ENCODE results near the gene TMEM44. TPM values are rescaled to one million over a fixed set of nuclear protein-coding genes. Genes with fewer than 3 reads are reported as not detected.

The TMEM44 gene
- total RNA-seq, 1 donor from 2014 or later: 35.3 TPM

- no peak for DNase-seq
- Mint-ChIP-seq H3K4me3 (ENCODE audit: unreplicated experiment) (no peak overlapping the region), H3K9me3 (ENCODE audit: unreplicated experiment) (no peaks in the 10 kb centered on the region), H3K27ac (ENCODE audit: unreplicated experiment) (no peak overlapping the region), H3K4me1 (ENCODE audit: low read depth, unreplicated experiment) (peaks cover 5% of the 10 kb centered on the region), H3K36me3 (ENCODE audit: unreplicated experiment) (no peaks in the 10 kb centered on the region), H3K27me3 (ENCODE audit: unreplicated experiment) (peaks cover 2% of the 10 kb centered on the region)
- TF ChIP-seq, protein P1, sequence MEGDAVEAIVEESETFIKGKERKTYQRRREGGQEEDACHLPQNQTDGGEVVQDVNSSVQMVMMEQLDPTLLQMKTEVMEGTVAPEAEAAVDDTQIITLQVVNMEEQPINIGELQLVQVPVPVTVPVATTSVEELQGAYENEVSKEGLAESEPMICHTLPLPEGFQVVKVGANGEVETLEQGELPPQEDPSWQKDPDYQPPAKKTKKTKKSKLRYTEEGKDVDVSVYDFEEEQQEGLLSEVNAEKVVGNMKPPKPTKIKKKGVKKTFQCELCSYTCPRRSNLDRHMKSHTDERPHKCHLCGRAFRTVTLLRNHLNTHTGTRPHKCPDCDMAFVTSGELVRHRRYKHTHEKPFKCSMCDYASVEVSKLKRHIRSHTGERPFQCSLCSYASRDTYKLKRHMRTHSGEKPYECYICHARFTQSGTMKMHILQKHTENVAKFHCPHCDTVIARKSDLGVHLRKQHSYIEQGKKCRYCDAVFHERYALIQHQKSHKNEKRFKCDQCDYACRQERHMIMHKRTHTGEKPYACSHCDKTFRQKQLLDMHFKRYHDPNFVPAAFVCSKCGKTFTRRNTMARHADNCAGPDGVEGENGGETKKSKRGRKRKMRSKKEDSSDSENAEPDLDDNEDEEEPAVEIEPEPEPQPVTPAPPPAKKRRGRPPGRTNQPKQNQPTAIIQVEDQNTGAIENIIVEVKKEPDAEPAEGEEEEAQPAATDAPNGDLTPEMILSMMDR (IDR thresholded peaks at IDR 0.05; ENCODE audit: partially characterized antibody, unreplicated experiment): no peak
Observed at GRCh38 chr3:194572944-194573491, 60.2 kb downstream of the TMEM44 start.

- Mint-ChIP-seq H3K36me3 (ENCODE audit: unreplicated experiment) (no peaks in the 10 kb centered on the region), H3K9me3 (ENCODE audit: unreplicated experiment) (no peaks in the 10 kb centered on the region), H3K27me3 (ENCODE audit: unreplicated experiment) (peaks cover 2% of the 10 kb centered on the region), H3K4me3 (ENCODE audit: unreplicated experiment) (no peak overlapping the region), H3K4me1 (ENCODE audit: low read depth, unreplicated experiment) (peaks cover 5% of the 10 kb centered on the region), H3K27ac (ENCODE audit: unreplicated experiment) (no peak overlapping the region)
- DNase-seq: no peak
- TF ChIP-seq, protein P1 (IDR thresholded peaks at IDR 0.05; ENCODE audit: partially characterized antibody, unreplicated experiment): no peak
Observed at GRCh38 chr3:194572143-194572789, 61.0 kb downstream of the TMEM44 start.

- H3K36me3 Mint-ChIP-seq (ENCODE audit: unreplicated experiment): no peaks in the 10 kb centered on the region
- no peak overlapping the region for H3K4me3 Mint-ChIP-seq (ENCODE audit: unreplicated experiment)
- no peak overlapping the region for H3K27ac Mint-ChIP-seq (ENCODE audit: unreplicated experiment)
- H3K9me3 Mint-ChIP-seq (ENCODE audit: unreplicated experiment): no peaks in the 10 kb centered on the region
- peaks cover 2% of the 10 kb centered on the region for H3K27me3 Mint-ChIP-seq (ENCODE audit: unreplicated experiment)
- peaks cover 5% of the 10 kb centered on the region for H3K4me1 Mint-ChIP-seq (ENCODE audit: low read depth, unreplicated experiment)
- TF ChIP-seq, protein P1 (IDR thresholded peaks at IDR 0.05; ENCODE audit: partially characterized antibody, unreplicated experiment): no peak
- DNase-seq: no peak
Observed at GRCh38 chr3:194571491-194572142, 61.6 kb downstream of the TMEM44 start.

GRCh38 chr3:194570898-194571297 is 62.3 kb downstream of the TMEM44 start:
- peaks cover 5% of the 10 kb centered on the region for H3K4me1 Mint-ChIP-seq (ENCODE audit: low read depth, unreplicated experiment)
- peaks cover 2% of the 10 kb centered on the region for H3K27me3 Mint-ChIP-seq (ENCODE audit: unreplicated experiment)
- TF ChIP-seq, protein P1 (IDR thresholded peaks at IDR 0.05; ENCODE audit: partially characterized antibody, unreplicated experiment): no peak
- DNase-seq: no peak
- H3K4me3 Mint-ChIP-seq (ENCODE audit: unreplicated experiment): no peak overlapping the region
- H3K9me3 Mint-ChIP-seq (ENCODE audit: unreplicated experiment): no peaks in the 10 kb centered on the region
- H3K27ac Mint-ChIP-seq (ENCODE audit: unreplicated experiment): no peak overlapping the region
- H3K36me3 Mint-ChIP-seq (ENCODE audit: unreplicated experiment): no peaks in the 10 kb centered on the region

DNA sequence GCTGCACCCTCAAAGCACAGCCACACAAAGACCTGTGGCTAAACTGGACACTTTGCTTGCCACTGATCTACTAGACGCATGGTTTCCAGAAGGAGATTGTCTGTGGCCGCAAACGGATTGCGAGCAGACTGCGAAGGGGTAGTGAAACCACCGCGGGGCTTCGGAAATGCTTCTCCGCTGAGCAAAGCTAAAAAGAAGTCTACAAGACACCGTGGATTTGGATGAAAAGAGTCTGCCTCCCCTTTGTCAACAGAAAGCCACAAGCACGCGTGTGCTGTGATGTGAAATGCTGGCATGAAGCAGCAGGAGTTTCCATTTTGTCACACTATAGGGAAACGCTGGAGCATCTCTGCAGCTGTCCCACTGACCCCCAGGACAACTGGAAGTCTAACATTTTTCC is 63.0 kb downstream of the TMEM44 start:
- TF ChIP-seq, protein P1 (IDR thresholded peaks at IDR 0.05; ENCODE audit: partially characterized antibody, unreplicated experiment): no peak
- Mint-ChIP-seq H3K4me3 (ENCODE audit: unreplicated experiment) (no peak overlapping the region), H3K4me1 (ENCODE audit: low read depth, unreplicated experiment) (peaks cover 5% of the 10 kb centered on the region), H3K27me3 (ENCODE audit: unreplicated experiment) (peaks cover 2% of the 10 kb centered on the region), H3K27ac (ENCODE audit: unreplicated experiment) (no peak overlapping the region), H3K36me3 (ENCODE audit: unreplicated experiment) (no peaks in the 10 kb centered on the region), H3K9me3 (ENCODE audit: unreplicated experiment) (no peaks in the 10 kb centered on the region)
- no peak for DNase-seq
